HEK293T (cell line): Measurements from ENCODE around the gene MRFAP1.

Experiments used
- HDGF ChIP-seq: fragments of 450-650 bp; IDR thresholded peaks from 2 replicates; pipeline ENCODE4 v1.6.1; 2017; ENCODE audit warnings: antibody characterized with exemption, borderline replicate concordance
- SP1 ChIP-seq: fragments of 450-650 bp; IDR thresholded peaks from 2 replicates; pipeline ENCODE4 v1.6.1; 2017
- SUZ12 ChIP-seq: fragments of 450-650 bp; IDR thresholded peaks from 2 replicates; pipeline ENCODE4 v1.6.1; 2016; ENCODE audit warnings: mild to moderate bottlenecking
- TF ChIP-seq, protein P1 (sequence below): fragments of 450-650 bp; IDR thresholded peaks from 2 replicates; pipeline ENCODE4 v1.6.1; 2016

- TF ChIP-seq SP1 (no peak), HDGF (no peak), SUZ12 (no peak)
- TF ChIP-seq, protein P1, sequence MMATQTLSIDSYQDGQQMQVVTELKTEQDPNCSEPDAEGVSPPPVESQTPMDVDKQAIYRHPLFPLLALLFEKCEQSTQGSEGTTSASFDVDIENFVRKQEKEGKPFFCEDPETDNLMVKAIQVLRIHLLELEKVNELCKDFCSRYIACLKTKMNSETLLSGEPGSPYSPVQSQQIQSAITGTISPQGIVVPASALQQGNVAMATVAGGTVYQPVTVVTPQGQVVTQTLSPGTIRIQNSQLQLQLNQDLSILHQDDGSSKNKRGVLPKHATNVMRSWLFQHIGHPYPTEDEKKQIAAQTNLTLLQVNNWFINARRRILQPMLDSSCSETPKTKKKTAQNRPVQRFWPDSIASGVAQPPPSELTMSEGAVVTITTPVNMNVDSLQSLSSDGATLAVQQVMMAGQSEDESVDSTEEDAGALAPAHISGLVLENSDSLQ = no peak
Measured at GRCh38 chr4:6608758-6609414, 31.6 kb upstream of the MRFAP1 start.
